Posterior cingulate gyrus (tissue), 11 donors: ENCODE measurements around the gene FBXO21.

Experiments used
- DNase-seq, 10 donors: peaks; one replicate each; pipeline versions ENCODE4 v3.0.0 to v3.0.0-alpha.2; 2020 to 2021; ENCODE audit warnings: mixed read lengths in 3 of 10
- intact Hi-C: fragments of 100-400 bp; cut with DNase I; formaldehyde crosslinking; loops from one replicate; pipeline ENCODE4 v1.15.1; 2023

The FBXO21 gene

DNA sequence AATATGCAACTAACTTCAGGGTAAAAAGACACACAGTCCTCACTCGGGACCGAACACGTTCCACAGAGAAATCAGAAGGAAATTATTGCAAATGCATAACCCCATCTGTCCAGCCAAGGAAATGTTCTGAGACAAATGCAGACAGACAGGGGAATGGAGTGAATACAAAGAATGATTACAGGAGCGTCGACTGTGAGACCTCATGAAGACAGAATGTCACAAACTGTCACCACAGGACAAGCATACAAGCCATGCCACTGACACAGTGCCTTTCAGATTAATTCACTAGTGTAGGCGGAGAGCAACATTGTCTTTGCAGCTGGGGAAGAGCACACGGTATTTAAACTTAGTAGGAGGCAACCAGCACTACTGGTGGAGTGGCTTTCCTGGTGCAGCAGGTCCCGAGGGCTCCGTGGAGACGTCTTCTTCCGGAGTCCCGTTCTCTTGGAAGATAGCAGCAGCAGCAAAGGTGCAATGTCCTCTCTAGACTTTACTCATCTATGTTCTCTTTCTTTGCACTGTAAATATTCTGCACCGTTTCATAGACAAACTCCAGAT is 44.6 kb downstream of the FBXO21 start:
- intact Hi-C loops, result loop anchor here (10.0 kb wide), 1 partner anchor 121 kb away; no protein-coding TSS in a partner anchor
- peak in 1 of 10 donors; percentile 24 for DNase-seq

DNA sequence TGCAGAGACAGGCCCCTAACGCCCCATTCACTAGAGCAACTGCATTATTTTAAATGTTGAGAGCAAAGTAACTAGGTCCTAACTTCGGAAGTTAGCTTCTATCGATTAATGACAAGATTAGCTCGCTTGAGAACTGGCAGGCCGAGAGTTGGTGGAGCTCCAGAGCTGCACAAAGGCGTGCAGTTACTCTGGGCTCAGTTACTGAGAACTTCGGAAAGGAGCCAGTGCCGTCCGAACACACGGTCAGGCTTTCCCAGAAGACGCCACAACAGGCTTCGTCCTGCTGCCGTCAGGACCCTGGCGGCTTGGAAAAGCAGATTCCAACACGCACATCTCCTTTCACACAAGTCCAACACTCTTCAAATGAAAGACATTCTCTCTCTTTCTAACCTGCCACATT is 45.7 kb downstream of the FBXO21 start:
- peak in 9 of 10 donors; percentile 30 to 87 (median 49) for DNase-seq

DNA sequence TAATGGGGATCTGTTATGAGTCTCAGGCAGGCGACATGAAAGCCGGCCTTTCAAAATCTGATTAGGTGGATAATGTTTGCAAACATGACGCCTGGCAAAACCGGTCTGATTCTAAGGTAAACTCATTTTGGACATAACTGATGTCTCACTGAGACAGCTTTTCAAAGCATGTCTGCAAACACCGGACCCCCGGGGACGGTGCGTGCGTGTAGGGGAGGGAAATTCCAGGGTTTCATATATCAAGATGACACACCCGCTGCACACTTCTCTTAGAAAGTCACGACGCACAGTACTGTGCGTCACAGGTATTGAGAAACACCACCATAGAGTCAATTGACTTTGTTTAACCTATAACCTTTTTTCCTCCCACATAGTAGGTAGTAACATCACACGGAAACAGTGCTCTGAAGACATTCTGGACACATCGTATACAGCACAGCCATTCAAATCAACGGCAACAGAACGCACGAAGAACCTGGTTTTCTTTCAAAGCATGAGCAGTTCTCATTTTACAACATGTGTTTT is 47.2 kb downstream of the FBXO21 start:
- intact Hi-C loops, result loop anchor here (10.0 kb wide), 1 partner anchor 118 kb away; no protein-coding TSS in a partner anchor
- DNase-seq, result peak in 1 of 10 donors; percentile 56

More for the DNA sequence above, 45.7 kb downstream of the FBXO21 start:
- intact Hi-C loops, result loop anchor here (10.0 kb wide), 1 partner anchor 120 kb away; no protein-coding TSS in a partner anchor

DNA sequence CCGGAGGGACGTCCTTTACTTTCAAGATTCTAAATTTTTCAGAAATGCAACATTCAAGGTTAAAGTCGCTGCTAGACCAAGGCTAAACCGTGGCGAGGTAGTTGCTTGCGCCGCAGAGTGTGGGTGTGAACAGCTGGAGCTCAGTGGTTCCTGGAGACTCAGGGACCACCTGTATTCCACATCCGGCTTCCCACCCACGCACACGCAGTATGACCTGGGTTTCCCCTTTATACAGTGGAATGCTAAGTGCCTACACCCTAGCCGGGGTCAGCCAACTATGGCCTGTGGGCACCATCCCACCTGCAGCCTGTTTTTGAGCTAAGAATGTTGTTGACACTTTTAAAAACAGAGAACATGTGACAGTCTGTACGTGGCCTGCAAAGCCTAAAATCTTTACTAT is 48.2 kb downstream of the FBXO21 start:
- peak in 1 of 10 donors; percentile 38 for DNase-seq
- intact Hi-C loops, result loop anchor here (10.0 kb wide), 1 partner anchor 117 kb away; no protein-coding TSS in a partner anchor

DNA sequence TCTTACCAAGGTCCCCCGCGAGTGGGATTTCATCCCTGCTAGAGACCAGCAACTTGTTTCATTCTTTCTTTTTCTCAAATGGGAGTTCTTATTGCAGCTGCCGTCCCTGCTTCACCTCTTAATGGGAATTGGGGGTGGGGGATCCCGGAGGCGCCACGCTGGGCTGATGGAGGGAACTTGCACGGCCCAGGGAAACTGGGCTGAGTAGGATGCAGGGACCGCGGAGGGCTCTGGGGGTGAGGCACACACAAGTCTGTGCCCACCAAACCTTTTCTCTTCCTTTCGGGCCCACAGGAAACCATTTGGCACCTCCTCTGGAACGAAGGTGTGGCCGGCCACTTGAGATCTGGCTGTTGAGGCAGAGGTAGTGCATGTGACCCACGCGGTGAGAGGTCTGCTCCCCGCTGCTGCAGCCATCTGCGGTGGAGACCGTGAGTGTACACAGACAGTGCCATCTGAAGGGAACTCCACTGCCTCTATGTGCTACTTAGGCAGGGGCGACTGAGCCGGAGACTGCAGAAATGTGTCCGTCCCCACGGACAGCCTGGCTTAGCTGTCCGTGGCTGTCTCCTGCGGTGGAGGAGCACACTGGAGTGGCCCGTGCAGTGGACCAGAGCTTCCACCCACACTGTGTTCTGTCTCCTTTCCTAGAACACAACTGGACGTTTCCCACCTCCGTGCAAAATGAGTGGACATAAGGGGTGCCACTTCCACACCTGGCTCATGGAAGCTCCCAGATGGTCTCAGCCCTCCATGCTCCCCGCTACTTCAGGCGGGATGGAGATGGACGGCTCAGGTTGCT is 49.0 kb downstream of the FBXO21 start:
- DNase-seq, result peak in 2 of 10 donors; percentile 19 to 78
- intact Hi-C loops, result loop anchor here (10.0 kb wide), 1 partner anchor 116 kb away; no protein-coding TSS in a partner anchor

DNA sequence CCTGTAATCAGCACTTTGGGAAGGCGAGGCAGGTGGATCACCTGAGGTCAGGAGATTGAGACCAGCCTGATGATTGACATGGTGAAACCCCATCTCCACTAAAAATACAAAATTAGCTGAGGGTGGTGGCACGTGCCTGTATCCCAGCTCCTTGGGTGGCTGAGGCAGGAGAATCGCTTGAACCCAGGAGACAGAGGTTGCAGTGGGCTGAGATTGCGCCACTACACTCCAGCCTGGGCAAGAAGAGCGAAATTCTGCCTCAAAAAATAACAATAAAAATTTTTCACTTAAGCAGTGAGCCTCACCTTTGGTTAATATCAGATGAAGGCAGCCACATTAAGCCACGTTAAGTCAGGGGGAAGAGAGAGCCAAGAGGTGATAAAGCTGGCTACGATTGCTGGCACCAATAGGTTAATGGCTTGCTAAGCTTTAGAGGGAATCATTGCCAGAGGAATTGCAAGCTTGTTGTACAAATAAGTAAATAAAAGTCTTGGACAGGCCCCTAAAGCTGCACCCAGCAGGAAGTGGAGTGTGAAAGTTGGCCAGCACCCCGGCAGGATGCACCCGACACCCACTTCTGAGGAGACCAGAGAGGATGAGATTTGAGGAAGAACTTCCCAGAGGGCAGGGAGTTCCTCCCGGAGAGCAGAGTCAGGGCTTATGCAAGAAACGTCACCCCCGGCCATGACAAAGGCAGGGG is 49.7 kb downstream of the FBXO21 start:
- peak in 1 of 10 donors; percentile 69 for DNase-seq
- intact Hi-C loops, result loop anchor here (10.0 kb wide), 1 partner anchor 116 kb away; no protein-coding TSS in a partner anchor

DNA sequence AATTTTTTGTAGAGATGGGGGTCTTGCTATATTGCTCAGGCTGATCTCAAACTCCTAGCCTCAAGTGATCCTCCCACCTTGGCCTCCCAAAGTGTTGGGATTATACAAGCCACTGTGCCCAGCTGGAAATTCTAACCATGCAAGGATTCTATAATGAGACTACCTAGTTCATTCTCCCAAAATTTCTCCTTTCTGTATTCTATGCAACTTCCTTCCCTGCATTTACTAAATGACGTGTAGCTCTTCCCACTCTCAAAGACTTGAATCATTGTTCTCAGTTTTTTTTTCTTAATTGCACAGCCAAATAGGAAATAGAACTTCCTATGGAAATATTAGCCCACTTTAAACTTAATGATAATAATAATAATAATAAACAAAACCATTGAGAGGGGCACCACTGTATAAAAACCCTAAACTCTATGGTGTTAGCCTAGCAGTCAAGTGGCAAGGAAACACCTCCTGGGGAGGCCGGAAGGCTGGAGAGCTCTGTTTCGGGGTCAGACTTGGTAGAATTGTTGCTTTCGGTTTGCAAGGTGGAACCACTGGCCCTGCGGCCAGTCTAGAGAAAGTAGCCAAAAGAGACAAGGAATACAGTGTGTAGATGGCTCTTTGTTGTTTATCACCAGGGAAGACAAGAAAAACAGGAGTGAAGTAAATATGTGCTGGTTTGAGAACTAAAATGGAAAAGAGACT is 51.1 kb downstream of the FBXO21 start:
- peak in 1 of 10 donors; percentile 10 for DNase-seq
- intact Hi-C loops, result no loop called here

DNA sequence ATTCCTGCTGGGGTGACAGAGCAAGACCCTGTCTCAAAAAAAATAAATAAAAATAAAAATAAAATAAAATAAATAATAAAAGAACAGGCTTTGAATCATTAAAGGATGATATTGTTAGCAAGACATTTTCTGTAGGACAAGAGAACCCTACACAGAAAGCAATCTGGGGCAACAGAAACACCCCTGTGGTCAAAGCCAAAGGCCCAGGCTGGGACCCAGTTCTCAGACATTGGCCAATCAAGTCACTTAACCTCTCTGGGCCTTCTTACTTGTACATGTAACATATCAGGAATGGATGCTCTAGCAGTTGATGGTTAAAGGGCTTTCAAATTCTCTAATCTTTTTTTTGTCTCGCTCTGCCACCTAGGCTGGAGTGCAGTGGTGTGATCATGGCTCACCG is 55.5 kb downstream of the FBXO21 start:
- intact Hi-C loops, result no loop called here
- no peak for DNase-seq

DNA sequence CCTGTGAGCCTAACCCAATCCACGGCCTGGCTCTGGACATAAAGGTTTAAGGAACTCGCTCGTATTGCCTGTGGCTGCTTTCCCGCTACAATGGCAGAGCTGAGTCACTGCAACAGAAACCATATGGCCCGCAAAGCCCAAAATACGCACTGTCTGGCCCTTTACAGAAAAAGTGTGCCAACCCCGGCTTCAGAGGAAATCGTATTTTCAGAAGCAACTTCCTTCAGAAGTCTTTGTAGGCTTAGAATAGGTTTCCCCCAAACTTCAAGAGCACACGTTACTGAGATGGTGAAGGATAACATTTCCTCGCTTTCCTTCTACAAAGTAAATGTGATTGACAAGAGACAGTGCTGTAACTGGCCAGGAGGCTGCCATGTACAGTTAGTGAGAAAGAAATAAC is 56.2 kb downstream of the FBXO21 start:
- DNase-seq, result peak in 4 of 10 donors; percentile 43 to 86 (median 82)

DNA sequence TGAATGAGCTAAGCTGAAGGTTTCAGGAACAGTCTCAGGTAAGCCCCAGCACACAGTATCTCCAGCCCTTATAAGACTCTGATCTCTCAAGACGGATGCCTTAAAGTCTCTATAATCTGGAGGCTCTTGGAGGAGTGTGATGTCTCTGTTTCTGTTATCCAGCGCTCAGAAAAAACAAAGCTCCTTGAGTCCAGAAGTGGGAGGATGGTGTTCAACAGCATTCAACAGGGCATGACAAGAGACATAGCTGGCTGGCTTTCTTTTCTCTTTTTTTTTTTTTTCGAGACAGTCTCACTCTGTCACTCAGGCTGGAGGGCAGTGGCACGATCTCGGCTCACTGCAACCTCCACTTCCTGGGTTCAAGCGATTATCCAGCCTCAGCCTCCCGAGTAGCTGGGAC is 59.5 kb downstream of the FBXO21 start:
- intact Hi-C loops, result no loop called here
- DNase-seq, result no peak

More for the DNA sequence above, 56.2 kb downstream of the FBXO21 start:
- intact Hi-C loops, result no loop called here

DNA sequence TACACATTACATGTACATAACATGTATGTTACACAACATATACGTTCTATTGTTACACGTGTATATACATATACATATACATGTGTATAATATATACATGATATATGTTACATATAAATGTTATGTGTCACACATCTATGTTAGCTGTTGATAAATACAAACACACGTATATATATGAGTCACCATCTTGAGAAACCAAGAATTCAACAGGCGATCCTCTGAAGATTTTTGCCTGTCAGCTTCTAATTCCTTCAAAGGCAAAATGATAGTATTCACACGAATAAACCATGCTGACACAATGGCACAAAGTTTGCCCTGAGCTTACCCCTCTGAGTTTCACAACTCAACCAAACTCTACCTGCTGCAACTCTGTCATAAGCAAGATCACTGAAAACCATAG is 60.9 kb downstream of the FBXO21 start:
- DNase-seq, result no peak
- intact Hi-C loops, result no loop called here

DNA sequence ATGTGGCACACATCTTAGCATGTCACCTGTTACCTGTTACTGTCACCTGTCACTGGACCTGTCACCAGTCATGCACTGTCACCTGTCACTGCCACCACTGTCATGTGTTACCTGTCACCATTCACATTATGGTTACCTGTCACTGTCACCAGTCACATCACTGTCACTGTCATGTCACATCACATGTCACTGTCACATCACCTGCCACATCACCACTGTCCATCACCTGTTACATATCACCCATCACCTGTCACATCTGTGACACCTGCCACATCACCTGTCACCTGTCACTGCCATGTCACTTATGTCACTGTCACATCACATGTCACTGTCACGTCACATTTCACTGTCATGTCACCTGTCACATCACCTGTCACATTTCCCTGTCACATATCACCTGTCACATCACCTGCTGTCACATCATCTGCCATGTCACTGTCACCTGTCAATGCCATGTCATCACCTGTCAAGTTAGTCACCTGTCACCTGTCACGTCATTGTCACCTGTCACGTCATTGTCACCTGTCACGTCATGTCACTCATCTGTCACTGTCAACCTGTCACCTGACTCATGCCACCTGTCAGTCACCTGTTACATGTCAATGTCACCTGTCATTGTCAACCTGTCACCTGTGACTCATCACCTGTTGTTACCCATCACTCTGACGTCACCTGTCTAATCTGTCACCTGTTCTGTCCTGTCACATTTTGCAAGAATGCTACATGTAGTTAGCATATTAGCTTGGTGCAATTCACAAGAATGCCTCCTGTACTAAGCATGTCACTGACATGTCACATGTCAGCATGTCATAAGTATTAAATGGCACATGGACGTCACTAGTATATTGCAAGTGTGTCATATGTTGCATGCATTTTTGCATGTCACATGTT is 62.1 kb downstream of the FBXO21 start:
- peak in 1 of 10 donors; percentile 14 for DNase-seq
- intact Hi-C loops, result no loop called here

DNA sequence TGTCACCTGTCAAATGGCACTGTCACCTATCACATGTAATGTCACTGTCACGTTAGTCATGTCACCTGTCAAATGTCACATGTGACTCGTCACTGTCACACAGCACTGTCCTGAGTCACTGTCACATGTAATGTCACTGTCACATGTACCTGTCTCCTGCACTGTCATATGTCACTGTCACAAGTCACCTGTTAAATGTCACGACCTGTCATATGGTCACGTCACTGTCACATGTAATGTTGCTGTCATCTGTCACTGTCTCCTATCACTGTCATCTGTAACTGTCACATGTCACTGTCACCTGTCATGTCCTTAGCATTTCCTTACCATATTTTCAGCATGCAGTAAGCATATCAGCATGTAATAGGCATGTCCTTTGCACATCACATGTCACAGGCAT is 63.9 kb downstream of the FBXO21 start:
- intact Hi-C loops, result no loop called here
- DNase-seq, result no peak

DNA sequence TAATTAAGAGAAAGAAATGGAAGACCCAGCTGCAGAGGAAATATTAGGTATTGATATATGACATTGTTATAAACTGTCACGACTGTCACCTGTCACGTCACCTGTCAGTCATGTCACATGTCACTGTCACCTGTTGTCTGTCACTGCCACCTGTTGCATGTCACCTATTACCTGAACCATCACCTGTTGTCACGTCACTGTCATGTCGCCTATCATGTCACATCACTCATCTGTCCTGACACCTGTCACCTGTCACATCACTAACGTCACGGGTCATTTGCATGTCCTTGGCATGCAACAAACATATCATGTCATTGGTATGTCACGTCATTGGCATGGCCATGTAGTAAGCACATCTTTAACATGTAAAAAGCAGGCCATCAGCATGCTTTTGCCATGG is 64.5 kb downstream of the FBXO21 start:
- intact Hi-C loops, result no loop called here

DNA sequence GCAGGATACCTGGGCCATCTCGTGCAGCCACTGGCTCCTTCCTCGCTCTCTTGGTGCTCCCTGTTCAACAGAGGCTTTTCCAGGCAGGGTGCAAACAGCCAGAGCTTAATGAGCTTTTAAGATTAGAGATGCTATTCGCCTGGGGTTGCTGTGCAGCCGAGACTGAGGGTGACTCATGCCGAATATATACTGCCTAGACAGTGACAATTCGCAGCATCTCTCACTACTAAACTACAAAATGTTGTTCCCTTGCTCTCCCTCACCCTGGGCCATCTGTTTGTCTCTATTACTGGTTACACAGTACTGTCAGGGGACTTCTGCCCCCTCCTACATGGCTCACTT is 65.0 kb downstream of the FBXO21 start:
- intact Hi-C loops, result no loop called here
- DNase-seq, result peak in 4 of 10 donors; percentile 26 to 89 (median 58)

More for the DNA sequence above, 64.5 kb downstream of the FBXO21 start:
- peak in 1 of 10 donors; percentile 2 for DNase-seq

DNA sequence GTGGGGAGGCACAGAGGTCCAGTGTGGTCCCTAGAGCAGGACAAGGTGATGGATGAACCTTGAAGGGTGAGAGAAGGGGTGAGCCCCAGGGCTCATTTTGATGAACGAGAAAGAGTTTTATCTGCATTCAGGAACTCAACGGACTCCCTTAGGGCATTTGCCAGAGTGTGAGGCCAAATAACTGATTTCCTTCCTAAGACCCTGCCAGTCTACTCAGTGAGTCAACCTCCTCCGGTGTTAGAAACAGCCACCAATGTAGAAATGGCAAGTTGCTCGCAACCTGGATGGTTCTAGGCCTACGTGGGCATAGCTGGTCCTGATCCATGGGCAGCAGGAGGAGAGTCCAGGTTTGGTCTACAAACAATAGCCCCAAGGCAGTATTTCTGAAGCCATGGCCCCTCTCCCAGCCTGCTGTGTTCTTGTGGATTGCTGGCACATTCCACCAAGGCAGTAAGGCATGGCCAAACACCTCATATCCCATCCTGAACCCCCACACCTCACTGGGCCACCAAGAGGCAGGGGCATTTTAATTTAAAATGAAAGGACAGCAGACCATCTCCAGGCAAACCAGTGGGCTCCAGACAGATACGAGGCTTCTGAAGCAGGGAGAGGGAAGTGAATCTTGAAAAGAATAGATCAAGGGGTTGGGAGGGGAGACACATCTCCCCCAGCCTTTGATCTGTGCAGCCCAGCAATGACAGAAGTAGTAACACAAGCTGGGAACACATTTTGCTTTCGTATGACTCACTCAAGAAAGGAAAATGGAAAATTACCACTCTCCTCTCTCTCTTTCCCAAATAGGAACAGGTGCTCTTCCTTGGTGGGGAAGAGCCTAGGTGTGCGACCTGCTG is 65.6 kb downstream of the FBXO21 start:
- intact Hi-C loops, result no loop called here
- peak in 1 of 10 donors; percentile 76 for DNase-seq

DNA sequence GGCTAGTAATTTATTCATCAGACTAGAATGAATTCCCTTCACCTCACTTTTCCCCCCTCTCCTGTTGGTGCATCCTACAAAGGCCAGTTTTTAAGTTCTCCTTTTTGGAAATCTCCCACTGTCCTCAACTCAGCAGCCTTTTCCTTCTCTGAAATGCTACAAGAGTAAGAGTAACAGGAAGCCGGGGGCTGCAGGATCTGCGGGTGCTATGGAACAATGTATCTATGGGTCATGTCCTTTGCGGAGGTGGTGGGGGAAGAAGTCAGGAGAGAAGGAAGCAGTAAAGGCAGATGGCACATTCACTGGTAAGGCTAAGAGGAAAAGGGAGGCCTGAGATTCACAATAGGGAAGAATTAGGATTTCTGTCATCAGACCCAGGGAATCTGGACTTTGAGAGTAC is 68.8 kb downstream of the FBXO21 start:
- intact Hi-C loops, result no loop called here
- peak in 1 of 10 donors; percentile 44 for DNase-seq

DNA sequence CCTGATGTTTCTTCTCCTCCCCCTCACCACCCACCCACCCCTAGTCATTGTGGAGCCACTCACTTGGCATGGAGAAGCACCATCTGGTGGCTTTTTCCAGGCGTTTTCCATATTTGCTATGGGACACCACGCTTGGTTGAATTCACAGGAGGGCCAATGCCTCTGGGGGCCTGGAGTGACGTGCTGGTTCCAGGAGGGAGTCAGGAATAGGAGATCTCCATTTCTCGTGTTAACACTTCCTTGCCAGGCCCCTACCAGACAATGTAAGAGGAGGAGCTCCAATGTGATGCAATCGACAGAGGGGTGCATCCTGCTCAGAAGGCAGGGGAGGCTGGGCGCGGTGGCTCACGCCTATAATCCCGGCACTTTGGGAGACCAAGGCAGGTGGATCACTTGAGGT is 69.5 kb downstream of the FBXO21 start:
- intact Hi-C loops, result no loop called here

More for the DNA sequence above, 69.5 kb downstream of the FBXO21 start:
- peak in 8 of 10 donors; percentile 38 to 94 (median 64) for DNase-seq
